ENCODE measurements around the gene CDC16. TPM values are rescaled to one million over a fixed set of nuclear protein-coding genes. Genes with fewer than 3 reads are reported as not detected.
"Not testable (repeated sequence)": the region's sequence is repeated elsewhere in the genome, so short reads cannot be mapped to it uniquely, and the experiment has no call there.

CDC16 gene
- total and polyA plus RNA-seq, 2 experiments from 2014 or later: 57.8 to 58.5 TPM

GRCh38 chr13:114243971-114244370 is 9.3 kb downstream of the CDC16 start:
- H4K20me1 ChIP-seq (ENCODE audit: insufficient read depth, poor library complexity, severe bottlenecking): no peaks in the 10 kb centered on the region
- no peak overlapping the region for H3K4me2 ChIP-seq
- DNase-seq (ENCODE audit: low spot score): no peak
- no peaks in the 10 kb centered on the region for H3K27me3 ChIP-seq
- peaks cover 21% of the 10 kb centered on the region for H3K79me2 ChIP-seq
- H3K9me3 ChIP-seq (ENCODE audit: low read depth): no peaks in the 10 kb centered on the region
- WGBS (ENCODE audit: low lambda C conversion rate, missing lambda C conversion rate): 95% methylated on average over 3 of the region's 3 CpGs
- no peak for TF ChIP-seq EZH2 (IDR thresholded peaks at IDR 0.05; ENCODE audit: borderline replicate concordance)
- H3K36me3 ChIP-seq (replicated peaks; ENCODE audit: insufficient read depth, low read depth): peaks cover 9% of the 10 kb centered on the region
- H3K27ac ChIP-seq: no peak overlapping the region
- H2AFZ ChIP-seq: no peak overlapping the region
- H3K4me3 ChIP-seq: no peak overlapping the region
- no peaks in the 10 kb centered on the region for H3K9me2 ChIP-seq (replicated peaks; ENCODE audit: insufficient read depth)
- H3K4me1 ChIP-seq (ENCODE audit: insufficient read depth): no peaks in the 10 kb centered on the region

GRCh38 chr13:114244637-114245036 is 9.9 kb downstream of the CDC16 start:
- WGBS (ENCODE audit: low lambda C conversion rate, missing lambda C conversion rate): 89% methylated on average over 5 of the region's 5 CpGs
- TF ChIP-seq, protein P1, sequence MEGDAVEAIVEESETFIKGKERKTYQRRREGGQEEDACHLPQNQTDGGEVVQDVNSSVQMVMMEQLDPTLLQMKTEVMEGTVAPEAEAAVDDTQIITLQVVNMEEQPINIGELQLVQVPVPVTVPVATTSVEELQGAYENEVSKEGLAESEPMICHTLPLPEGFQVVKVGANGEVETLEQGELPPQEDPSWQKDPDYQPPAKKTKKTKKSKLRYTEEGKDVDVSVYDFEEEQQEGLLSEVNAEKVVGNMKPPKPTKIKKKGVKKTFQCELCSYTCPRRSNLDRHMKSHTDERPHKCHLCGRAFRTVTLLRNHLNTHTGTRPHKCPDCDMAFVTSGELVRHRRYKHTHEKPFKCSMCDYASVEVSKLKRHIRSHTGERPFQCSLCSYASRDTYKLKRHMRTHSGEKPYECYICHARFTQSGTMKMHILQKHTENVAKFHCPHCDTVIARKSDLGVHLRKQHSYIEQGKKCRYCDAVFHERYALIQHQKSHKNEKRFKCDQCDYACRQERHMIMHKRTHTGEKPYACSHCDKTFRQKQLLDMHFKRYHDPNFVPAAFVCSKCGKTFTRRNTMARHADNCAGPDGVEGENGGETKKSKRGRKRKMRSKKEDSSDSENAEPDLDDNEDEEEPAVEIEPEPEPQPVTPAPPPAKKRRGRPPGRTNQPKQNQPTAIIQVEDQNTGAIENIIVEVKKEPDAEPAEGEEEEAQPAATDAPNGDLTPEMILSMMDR (IDR thresholded peaks at IDR 0.05; ENCODE audit: poor library complexity): no peak
- TF ChIP-seq EZH2 (IDR thresholded peaks at IDR 0.05; ENCODE audit: borderline replicate concordance) (no peak), EZH2phosphoT487 (IDR thresholded peaks at IDR 0.05; ENCODE audit: low read depth, severe bottlenecking, unreplicated experiment) (no peak)
- H3K36me3 ChIP-seq (replicated peaks; ENCODE audit: insufficient read depth, low read depth): peaks cover 9% of the 10 kb centered on the region
- peaks cover 15% of the 10 kb centered on the region for H3K79me2 ChIP-seq
- no peak overlapping the region for H3K4me2 ChIP-seq
- no peaks in the 10 kb centered on the region for H3K27me3 ChIP-seq
- no peaks in the 10 kb centered on the region for H3K9me2 ChIP-seq (replicated peaks; ENCODE audit: insufficient read depth)
- H3K9me3 ChIP-seq (ENCODE audit: low read depth): no peaks in the 10 kb centered on the region
- H3K27ac ChIP-seq: no peak overlapping the region
- no peaks in the 10 kb centered on the region for H3K4me1 ChIP-seq (ENCODE audit: insufficient read depth)
- DNase-seq (ENCODE audit: low spot score): no peak
- no peak overlapping the region for H2AFZ ChIP-seq
- H3K4me3 ChIP-seq: no peak overlapping the region
- H4K20me1 ChIP-seq (ENCODE audit: insufficient read depth, poor library complexity, severe bottlenecking): no peaks in the 10 kb centered on the region

DNA sequence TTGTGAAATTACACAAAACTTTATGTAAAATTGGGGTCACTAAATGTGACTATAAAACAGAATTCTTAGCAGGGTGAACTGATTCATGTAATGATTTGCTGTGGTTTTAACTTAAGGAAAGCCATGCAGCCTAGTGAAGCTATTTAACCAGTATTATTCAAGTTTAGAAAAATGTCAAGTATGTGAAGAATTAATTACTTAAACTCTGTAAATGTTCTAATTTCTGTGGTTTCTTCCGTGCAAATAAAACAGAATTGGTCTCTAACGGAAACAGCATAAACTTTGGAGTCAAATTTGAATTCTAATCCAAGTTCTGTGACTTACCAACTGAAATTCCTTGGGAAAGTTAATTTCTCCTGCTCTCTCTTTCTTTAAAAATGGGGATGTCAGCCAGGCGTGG is 13.3 kb downstream of the CDC16 start:
- Histone ChIP-seq H3K36me3 (replicated peaks; ENCODE audit: insufficient read depth, low read depth) (peaks cover 4% of the 10 kb centered on the region), H3K4me1 (ENCODE audit: insufficient read depth) (no peaks in the 10 kb centered on the region), H3K27me3 (no peaks in the 10 kb centered on the region), H3K4me2 (no peak overlapping the region), H4K20me1 (ENCODE audit: insufficient read depth, poor library complexity, severe bottlenecking) (no peaks in the 10 kb centered on the region), H3K27ac (no peak overlapping the region), H3K79me2 (peaks cover 1% of the 10 kb centered on the region), H2AFZ (no peak overlapping the region), H3K9me2 (replicated peaks; ENCODE audit: insufficient read depth) (no peaks in the 10 kb centered on the region), H3K4me3 (no peak overlapping the region), H3K9me3 (ENCODE audit: low read depth) (no peaks in the 10 kb centered on the region)
- no peak for DNase-seq (ENCODE audit: low spot score)
- 94% methylated on average over 3 of the region's 3 CpGs for WGBS (ENCODE audit: low lambda C conversion rate, missing lambda C conversion rate)
- TF ChIP-seq, protein P1 (IDR thresholded peaks at IDR 0.05; ENCODE audit: poor library complexity): no peak
- TF ChIP-seq EZH2phosphoT487 (IDR thresholded peaks at IDR 0.05; ENCODE audit: low read depth, severe bottlenecking, unreplicated experiment) (no peak), EZH2 (IDR thresholded peaks at IDR 0.05; ENCODE audit: borderline replicate concordance) (no peak)

DNA sequence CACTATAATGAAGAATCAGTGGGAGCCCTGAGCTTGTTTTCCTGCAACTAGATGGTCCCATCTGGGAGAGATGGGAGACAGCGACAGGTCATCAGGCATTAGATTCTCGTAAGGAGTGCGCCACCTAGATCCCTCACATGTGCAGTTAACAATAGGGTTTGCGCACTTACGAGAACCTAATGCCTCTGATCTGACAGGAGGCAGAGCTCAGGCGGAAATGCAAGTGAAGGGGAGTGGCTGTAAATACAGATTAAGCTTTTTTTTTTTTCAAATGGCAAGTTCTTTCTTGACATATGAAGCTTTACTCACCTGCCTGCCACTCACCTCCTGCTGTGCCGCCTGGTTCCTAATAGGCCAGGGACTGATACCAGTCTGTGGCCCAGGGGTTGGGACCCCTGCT is 14.4 kb downstream of the CDC16 start:
- H3K4me2 ChIP-seq: no peak overlapping the region
- no peaks in the 10 kb centered on the region for H3K9me3 ChIP-seq (ENCODE audit: low read depth)
- no peaks in the 10 kb centered on the region for H3K4me1 ChIP-seq (ENCODE audit: insufficient read depth)
- no peaks in the 10 kb centered on the region for H4K20me1 ChIP-seq (ENCODE audit: insufficient read depth, poor library complexity, severe bottlenecking)
- H3K9me2 ChIP-seq (replicated peaks; ENCODE audit: insufficient read depth): no peaks in the 10 kb centered on the region
- peaks cover 4% of the 10 kb centered on the region for H3K36me3 ChIP-seq (replicated peaks; ENCODE audit: insufficient read depth, low read depth)
- no peak for DNase-seq (ENCODE audit: low spot score)
- H3K27ac ChIP-seq: no peak overlapping the region
- no peaks in the 10 kb centered on the region for H3K79me2 ChIP-seq
- TF ChIP-seq EZH2phosphoT487 (IDR thresholded peaks at IDR 0.05; ENCODE audit: low read depth, severe bottlenecking, unreplicated experiment) (no peak), EZH2 (IDR thresholded peaks at IDR 0.05; ENCODE audit: borderline replicate concordance) (no peak)
- TF ChIP-seq, protein P1 (IDR thresholded peaks at IDR 0.05; ENCODE audit: poor library complexity): no peak
- H3K27me3 ChIP-seq: no peaks in the 10 kb centered on the region
- no peak overlapping the region for H2AFZ ChIP-seq
- WGBS (ENCODE audit: low lambda C conversion rate, missing lambda C conversion rate): 95% methylated on average over 7 of the region's 7 CpGs
- no peak overlapping the region for H3K4me3 ChIP-seq

DNA sequence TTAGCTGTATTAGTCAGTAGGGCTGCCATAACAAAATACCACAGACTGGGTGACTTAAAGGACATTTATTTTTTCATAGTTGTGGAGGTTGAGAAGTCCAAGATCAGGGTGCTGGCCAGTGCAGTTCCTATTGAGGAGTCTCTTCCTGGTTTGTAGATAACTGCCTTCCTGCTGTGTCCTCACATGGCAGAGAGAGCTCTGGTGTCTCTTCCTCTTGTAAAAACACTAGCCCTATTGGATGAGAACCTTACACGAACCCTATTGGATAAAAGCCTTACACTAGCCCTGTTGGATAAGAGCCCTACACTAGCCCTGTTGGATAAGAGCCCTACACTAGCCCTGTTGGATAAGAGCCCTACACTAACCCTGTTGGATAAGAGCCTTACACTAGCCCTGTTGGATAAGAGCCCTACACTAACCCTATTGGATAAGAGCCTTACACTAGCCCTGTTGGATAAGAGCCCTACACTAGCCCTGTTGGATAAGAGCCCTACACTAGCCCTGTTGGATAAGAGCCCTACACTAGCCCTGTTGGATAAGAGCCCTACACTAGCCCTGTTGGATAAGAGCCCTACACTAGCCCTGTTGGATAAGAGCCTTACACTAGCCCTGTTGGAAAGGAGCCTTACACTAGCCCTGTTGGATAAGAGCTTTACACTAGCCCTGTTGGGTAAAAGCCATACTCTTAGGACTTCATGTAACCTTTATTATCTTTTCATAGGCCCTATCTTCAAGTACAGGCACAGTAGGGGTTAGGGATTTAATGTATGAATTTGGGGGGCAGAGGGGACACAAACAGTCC is 17.1 kb downstream of the CDC16 start:
- 88% methylated on average over 1 of the region's 1 CpG for WGBS (ENCODE audit: low lambda C conversion rate, missing lambda C conversion rate)
- H3K27me3 ChIP-seq; H3K27ac ChIP-seq; H3K9me3 ChIP-seq (ENCODE audit: low read depth); H3K36me3 ChIP-seq (replicated peaks; ENCODE audit: insufficient read depth, low read depth); H2AFZ ChIP-seq; DNase-seq (ENCODE audit: low spot score); H3K9me2 ChIP-seq (replicated peaks; ENCODE audit: insufficient read depth); H4K20me1 ChIP-seq (ENCODE audit: insufficient read depth, poor library complexity, severe bottlenecking); H3K4me3 ChIP-seq; H3K4me2 ChIP-seq; H3K79me2 ChIP-seq; H3K4me1 ChIP-seq (ENCODE audit: insufficient read depth): not testable (repeated sequence)

Measured in hepatocyte (in vitro differentiated cells).